SK-N-SH treated with all-trans-retinoic acid at 6 μM for 48 hours (cell line): Measurements from ENCODE around the gene CWF19L2.

ENCODE experiments used
- ARNTL ChIP-seq: fragments of 450-650 bp; formaldehyde crosslinking; IDR thresholded peaks from 2 replicates; pipeline ENCODE4 v1.5.0; 2020; ENCODE audit warnings: low read depth, mild to moderate bottlenecking, moderate library complexity, borderline replicate concordance
- CREB5 ChIP-seq: fragments of 250-450 bp; sonication (Bioruptor Pico); IDR thresholded peaks from 2 replicates; pipeline ENCODE4 v1.5.1; 2020; ENCODE audit warnings: low read depth, mild to moderate bottlenecking, moderate library complexity
- CSDC2 ChIP-seq: fragments of 250-450 bp; sonication (Bioruptor Pico); IDR thresholded peaks from 2 replicates; pipeline ENCODE4 v1.5.0; 2020; ENCODE audit warnings: mild to moderate bottlenecking, moderate library complexity
- PATZ1 ChIP-seq: fragments of 250-450 bp; sonication (Bioruptor Pico); IDR thresholded peaks from 2 replicates; pipeline ENCODE4 v1.8.0; 2020; ENCODE audit warnings: mild to moderate bottlenecking, moderate library complexity, borderline replicate concordance
- ZFP3 ChIP-seq: fragments of 250-450 bp; sonication (Bioruptor Pico); IDR thresholded peaks from 2 replicates; pipeline ENCODE4 v1.5.0; 2020; ENCODE audit warnings: mild to moderate bottlenecking, moderate library complexity
- ZFP30 ChIP-seq: fragments of 450-650 bp; formaldehyde crosslinking; IDR thresholded peaks from 2 replicates; pipeline ENCODE4 v1.5.0; 2022; ENCODE audit warnings: mild to moderate bottlenecking, moderate library complexity

- TF ChIP-seq ZFP30 (CRISPR knock-in tag) (no peak), ZFP3 (no peak), CREB5 (CRISPR knock-in tag) (no peak), CSDC2 (CRISPR knock-in tag) (no peak), PATZ1 (CRISPR knock-in tag) (no peak), ARNTL (CRISPR knock-in tag) (no peak)
These were observed 141.2 kb downstream of the CWF19L2 start for GRCh38 chr11:107316426-107316825.
